NCI-H526 (cell line): Measurements from ENCODE around the gene RAPGEF4.
A peak's percentile ranks its signal among the peaks of the same experiment; 100 is the strongest.

Experiments
- DNase-seq, 2 experiments: peaks; one replicate each; lab custom pipeline; 2025; lab: John Stamatoyannopoulos, UW

Gene RAPGEF4

DNA sequence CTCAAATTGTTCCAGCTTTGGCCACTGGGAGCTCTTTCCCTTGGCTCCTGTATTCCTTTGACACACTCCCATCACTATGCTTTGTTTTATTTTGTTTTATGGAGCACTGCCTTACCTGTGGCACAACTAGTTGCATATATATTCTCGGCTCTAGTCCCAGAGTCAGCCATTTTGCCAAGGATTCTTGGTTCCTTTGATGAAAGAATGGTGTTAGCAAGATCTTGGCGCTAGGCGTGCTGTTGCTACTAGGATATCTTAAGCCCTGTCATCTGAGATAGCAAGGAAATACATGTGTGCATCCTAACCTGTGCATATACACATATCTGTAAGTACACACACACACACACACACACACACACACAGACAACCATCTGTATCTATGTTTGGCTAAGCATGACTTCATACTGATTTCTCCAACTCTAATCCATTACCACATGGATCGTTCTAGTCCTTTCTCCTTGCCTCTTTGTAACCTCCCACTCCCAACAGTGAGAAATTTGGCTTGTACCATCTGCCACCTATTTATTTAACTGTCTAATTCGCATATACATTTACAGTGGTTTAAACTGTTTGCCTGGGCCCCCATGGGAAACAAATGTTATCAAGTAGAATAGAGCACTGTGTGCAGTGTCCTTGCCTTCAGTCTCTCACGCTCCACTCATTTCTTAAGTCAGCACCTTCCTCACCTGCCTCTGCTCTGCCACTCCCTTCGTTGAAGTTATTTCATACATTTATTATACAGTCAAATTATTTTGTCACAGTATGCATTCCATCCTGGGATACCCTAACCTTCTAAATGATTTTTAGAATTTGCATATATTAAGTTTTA lies 202.5 kb downstream of the RAPGEF4 start:
- DNase-seq = peak; percentile 32 to 66

DNA sequence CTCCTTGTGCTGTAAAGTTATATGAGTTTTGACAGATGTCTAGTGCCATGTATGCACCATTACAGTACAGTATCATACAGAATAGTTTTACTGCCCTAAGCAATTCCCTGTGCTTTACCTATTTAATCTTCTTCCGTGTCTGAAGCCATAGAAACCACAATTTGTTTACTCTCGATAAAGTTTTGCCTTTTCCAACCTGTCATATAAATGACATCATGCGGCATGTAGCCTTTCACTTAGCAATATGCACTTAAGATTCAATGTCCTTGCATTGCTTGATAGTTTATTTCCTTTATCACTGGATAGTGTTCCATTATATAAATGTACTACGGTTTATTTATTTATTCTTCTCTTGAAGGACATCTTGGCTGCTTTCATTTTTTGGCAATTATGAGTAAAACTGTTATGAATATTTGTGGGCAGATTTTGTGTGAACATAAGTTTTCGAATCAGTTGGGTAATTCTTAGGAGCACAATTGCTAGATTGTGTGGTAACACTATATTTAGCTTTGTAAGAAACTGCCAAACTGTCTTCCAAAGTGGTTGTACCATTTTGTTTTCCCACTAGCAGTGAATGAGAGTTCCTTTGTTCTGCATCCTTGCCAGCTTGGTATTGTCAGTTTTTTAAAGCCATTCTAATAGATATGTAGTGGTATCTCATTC lies 203.2 kb downstream of the RAPGEF4 start:
- DNase-seq = no peak

DNA sequence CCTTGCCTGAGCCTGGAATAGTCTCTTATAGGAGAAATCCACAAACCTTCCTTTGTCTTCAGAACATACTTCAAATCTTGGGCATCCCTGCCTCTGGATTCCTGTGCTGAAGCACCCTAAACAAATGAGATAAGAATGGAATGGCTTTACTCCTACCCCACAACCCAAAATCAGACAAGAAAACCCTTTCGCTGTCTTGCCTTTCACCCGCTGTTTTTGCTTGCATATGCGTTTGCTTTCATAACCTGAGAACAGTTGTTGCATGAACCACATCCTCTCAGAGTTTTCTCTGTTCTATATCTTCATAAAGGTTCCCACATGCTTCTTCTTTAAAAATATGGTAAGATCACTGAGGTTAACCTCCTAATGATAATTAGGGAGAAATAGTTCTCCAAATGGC lies 207.9 kb downstream of the RAPGEF4 start:
- no peak for DNase-seq

DNA sequence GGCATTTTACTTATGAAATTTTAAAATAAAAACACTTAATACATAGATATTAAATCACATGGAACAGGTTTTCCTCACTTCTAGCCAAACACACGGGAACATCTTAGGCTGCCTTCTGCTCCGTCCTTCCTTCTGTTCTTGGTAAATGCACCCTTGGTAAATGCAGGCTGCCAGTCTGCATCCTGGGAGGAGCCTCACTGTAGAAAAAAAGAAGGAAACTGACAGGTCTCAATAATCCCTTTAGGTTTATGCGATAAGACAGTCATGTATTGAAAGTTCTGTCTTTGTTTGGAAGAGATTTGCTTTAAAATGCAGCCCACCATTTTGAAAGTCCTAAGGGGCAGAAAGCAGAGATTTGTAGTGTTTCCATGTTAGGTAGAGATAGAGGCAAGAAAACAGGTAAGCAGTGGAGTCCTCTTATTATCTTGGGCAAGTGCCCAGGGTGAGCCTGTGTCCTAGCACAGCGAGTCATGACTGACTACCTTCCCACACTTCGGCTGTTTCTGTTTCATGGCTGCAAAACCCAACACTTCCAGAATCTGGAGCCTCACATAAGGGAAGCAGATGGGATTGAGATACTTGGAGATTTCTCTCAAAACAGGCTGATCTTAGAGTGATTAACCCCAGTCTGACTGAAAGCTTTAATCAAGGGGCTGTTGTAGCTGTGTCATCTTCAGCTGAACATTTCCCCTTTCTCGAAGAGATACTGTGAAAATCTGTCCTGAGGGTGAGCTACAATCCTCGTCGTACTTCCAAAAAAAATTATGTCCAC lies 208.6 kb downstream of the RAPGEF4 start:
- DNase-seq = no peak

DNA sequence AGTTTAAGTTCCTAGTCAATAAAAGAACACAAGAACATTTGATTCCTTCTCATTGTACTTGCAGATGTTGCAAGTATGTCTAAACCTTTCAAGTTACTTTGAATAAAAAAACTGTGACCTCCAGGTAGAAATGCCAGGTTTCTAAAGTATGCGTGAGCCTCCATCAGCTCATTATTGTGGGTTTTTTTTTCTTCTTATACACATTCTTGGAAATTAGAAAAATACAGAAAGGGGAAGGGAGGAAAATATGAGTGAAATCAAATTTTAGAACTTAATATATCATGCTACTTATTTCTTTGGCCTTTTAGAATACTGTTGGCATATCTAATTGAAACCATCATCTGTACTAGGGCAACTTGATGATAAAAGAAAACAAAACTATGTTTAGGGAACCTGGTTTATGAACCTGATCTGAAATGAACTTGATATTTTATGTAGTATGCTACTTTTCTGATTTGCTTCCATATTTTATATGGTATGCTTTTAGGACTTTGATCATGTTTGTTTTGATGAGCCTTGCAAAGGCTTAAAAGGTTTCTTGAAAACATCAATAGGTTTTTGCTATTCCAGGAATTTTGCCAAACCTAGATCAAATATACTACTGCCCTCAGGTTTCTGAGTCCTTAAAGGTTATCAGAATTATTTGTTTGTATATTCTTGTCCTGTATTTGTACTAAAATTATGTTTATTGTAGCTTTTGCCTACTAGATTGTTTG lies 209.3 kb downstream of the RAPGEF4 start:
- no peak for DNase-seq

DNA sequence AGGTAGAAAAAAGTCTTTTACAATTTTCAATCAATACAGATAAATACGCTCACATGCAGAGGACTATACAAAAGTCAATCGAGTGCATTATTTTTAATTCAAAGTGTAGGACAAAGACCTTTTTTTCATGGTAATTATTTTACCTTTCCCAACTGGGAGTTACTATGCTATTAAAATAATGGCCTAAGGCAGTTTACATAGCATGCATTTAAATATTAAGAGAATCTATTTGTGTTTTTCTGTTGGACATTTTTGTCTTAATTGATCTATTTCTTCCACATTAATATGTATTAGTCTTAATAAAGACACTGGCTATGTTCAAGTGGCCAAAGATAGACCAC lies 209.8 kb downstream of the RAPGEF4 start:
- DNase-seq = no peak

DNA sequence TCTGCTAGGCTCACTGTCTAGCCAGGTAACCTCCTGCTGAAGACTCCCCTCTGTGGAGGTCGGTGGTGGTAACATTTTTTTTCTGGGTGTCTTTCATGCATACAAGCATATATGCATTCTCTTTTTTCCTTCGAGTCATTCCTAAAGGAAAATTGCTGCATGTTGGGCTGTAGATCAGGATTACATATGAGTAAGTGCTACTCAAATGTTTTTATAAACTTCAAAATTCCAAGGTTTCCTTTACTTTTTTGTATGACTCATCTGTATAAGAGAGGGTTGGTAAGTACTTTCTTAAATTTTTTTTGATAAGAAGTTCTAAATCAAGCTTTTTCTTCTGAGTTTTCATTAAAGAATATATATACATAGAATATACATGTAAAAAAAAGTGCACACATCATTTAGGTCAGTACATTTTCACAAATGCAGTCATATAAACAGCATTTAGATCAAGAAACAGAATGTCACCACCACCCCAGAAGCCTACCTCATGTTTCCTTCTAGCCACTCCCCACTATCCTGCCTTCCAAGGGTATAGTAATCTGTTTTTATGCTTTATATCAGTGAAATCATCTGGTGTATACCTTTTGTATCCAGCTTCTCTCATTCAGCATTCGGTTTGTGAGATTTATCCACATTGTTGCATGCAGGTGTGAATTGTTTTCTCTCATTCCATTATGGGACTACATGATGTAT lies 212.0 kb downstream of the RAPGEF4 start:
- DNase-seq = no peak

DNA sequence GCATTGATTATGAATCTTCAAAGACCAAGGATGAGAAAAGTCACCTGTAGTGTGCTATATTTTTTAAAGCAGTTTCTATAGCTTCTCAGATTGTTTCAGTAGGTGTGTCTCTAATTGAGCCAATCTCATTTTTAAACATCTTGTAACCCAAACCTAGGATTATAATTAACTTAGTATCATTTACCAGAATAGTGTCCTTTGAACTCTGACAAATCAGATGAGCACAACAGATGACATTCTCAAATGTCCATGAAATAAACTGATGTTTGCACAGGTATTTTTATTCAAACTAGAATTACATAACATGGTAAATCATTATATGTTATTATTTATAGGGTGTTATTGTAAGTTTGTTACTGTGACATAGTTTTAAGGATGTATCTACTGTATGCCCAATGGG lies 213.9 kb downstream of the RAPGEF4 start:
- DNase-seq = no peak

DNA sequence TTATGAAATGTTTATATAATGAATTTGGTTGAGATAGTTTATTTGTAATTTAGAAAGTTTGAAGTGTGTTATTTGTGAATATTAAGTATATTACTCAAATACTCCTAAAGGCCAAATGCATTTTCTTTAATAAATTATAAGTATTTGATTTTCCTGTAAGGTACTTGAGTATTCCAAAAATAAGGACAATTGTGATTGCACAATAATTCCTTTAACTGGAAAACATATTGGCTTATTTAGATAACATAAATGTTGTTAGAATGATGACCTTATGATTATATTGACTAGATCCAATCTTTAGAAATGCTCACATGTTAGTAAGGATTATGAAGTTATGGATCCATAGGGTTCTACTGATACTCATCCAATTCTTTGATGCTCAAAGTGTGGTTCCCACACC lies 214.9 kb downstream of the RAPGEF4 start:
- DNase-seq = no peak

DNA sequence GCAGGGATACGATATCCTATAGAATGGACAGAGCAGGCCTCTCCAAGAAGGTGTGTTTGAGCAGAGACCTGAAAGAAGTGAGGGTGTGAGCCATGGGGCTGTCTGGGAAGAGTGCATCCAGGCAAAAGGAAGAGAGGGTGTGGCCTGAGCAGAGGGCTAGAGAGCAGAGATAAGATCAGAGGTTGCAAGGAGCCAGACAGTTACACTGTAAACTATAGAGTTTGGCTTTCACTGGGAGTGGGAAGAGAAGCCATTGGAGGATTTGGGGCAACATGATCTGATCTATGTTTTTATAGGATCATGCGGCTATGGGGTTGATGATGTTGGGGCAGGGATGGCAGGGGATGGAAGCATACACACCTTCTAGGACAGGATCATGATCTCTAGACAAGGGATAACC lies 215.9 kb downstream of the RAPGEF4 start:
- DNase-seq = peak in 1 of 2 experiments; percentile 9

DNA sequence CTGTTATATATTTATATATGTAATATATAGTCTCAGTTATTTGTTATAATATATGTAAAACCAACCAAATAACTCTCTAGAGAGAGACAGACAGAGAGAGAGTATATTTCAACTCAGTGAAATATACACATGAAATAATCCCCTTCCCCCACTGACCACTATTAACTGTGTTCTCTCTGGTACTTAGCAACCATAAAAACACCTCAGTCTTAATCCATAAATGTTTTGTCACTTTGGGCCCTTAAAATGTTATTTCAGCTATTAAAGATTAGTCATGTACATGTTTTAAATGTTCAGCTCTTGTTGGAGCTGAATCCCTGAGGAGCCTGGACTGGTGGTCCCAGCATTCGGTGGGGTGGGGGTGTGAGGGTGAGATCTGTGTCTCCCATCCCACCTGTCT lies 217.8 kb downstream of the RAPGEF4 start:
- DNase-seq = no peak

DNA sequence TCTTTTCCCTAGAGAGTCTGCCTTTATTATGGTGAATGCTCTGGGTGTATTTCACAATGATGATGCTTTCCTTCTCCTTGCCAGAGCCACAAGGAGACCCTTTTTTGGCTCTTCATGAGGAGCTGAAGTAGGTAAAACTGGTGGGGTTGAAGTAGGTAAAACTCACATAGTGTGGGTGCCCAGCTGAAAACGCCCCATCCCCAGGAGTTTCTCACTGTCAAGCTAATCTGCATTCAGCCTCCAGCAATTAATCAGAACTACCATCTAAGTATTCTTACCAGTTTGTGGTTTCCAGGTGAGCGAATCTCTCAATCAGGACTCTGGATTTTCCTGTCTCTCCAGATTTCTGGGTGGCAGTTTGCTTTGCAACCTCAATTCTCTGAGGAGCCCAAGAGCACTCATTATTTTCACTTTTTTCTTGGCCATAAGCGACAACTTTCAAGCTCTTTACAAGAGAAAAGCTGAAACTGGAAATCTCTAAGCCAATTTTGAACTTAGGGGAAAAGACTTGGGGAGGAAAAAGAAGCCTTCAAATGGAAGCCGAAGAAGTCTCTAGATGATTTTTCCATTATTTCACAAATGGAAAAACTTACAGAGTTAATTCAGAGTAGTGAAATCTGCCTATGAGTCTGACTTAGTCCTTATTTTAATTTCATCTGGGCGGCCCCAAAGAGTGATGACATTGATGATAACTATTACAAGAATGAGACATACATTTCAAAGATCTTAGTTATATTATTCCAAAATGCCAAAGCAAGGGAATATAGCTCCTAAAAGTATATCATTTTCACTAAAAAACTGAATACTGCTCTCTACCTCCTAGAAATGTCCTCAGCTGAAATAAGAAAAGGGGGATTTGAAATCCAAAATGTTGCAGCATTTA lies 218.6 kb downstream of the RAPGEF4 start:
- DNase-seq = no peak

DNA sequence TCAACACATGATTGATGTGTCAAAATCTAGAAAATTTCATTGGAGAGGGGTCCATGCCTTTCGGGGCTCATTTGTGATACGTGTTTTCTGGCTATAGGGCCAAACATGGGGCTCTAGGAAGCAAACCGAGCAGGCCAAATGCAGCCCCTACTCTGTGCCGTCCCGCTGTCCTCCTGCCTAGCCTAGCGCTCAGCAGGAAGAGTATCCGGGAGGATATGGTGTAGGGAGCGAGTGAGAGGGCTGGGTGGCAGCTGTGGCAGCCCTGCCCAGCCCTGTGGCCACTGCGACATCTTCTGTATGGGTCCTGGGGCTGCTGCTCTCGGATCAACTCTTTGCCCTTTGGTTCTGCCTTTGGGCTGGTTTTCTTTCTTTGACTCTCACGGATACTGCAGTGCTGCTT lies 219.9 kb downstream of the RAPGEF4 start:
- no peak for DNase-seq

DNA sequence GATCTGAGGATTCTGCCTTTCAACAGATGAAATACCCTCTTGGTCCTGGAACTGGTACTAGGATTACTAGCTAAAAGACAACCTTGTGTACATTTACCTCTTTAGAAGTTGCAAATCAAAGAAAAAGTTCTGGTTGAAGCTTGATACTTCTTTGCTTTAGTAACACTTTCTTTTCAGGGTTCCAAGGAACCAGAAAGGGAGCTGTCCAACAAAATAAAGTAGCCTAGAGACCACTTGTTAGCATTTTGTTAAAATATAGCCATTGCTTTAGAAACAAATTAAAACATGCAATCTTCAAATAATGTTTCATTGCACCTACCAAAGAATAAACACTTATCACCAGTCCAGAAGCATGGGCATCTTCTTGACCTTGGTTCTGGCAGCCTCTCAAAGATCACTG lies 222.1 kb downstream of the RAPGEF4 start:
- no peak for DNase-seq

DNA sequence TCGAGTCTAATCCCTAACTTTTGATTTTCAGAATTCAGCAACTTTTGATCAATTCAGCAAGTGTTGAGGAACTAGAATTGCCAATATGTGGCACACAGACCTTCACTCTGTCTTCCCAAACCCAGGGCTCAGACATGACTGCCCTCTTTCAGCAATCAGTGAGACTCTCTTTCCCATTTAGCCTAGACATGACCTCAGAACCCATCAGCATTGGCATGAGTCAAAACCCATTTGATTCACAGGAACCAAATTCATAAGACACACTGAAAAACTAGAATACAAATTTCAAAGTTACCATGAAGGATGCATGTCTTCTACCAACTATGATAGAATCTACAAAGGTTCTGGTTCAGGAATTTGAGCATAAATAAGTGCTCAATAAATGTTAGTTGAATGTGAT lies 226.4 kb downstream of the RAPGEF4 start:
- DNase-seq = no peak

DNA sequence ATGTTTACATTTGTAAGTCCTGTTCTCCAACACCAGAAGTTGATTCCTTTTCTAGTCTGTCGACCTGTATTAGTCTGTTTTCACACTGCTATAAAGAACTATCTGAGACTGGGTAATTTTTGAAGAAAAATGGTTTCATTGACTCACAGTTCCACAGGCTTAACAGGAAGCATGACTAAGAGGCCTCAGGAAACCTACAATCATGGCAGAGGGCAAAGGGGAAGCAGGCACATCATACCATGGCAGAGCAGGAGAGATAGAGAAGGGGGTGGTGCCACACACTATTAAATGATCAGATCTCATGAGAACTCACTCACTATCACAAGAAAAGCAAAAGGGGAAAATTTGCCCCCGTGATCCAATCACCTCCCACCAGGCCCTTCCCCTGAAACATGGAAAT lies 227.2 kb downstream of the RAPGEF4 start:
- DNase-seq = no peak

DNA sequence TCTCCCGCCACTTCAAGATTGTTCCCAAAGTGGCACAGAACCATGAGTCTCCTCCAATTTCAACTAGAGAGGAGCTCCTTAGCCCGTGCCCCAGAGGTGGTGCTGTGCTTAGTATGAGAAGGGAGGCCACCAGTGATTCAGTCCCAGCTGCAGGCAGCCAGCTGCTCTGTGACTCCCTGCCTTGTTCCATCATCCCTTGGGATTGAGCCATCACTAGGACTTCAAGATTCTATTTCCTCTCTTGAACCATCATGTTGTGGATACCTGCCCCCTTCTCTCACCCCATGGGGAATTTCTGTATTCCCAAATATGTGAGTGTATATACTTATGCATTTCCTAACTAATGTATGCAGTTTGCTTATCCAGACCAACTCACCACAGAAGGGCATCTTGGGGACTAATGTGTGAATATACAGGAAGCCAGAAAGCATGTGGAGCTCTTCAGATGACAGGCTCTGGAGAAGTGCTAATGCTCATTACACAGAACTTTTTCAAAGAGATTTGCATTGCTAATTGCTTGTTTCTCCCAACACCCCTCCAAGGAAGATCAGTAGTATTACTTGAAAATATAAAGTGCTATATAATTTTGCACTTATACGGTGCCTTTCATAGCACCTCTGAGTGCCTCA lies 229.0 kb downstream of the RAPGEF4 start:
- DNase-seq = no peak

DNA sequence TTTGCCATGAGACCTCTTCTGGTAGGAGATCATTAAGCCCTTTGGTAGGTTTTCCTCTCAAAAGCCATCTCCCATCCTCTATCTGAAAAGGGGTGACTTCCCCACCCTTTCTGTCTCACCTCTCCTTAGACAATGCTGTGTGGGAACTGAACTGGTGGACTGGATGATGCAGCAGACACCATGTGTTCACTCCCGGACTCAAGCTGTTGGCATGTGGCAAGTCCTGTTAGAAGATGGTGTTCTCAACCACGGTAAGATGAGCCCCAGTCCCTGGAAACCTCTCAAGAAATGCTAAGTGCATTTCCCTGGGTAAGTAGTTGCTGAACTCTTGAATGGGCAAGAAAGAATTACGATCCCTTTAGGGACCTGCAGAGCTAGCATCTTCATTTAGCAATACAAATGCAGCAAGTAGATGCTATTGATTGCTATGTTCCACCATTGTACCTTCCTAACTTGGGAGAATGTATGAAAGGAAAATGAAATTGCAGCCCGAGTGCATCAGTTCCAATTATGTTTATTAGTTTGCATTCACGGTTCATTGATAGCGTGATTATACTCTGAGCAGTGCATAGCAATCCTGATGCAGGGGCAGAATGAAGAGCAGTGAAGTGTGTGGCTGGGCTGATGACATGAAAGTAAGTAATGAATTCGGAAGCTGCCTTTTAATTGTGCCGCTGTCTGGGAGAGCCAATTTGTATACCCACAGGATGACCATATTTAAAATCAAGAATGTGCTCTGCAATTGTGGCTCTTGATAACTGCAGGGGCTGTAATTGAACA lies 230.0 kb downstream of the RAPGEF4 start:
- DNase-seq = peak in 1 of 2 experiments; percentile 35
